Loucy (cell line): ENCODE data around the gene DKKL1.

ENCODE experiments used
- EZH2phosphoT487 ChIP-seq: fragments of 200-600 bp; IDR thresholded peaks from 2 replicates; pipeline ENCODE4 v1.6.1; 2018; ENCODE audit warnings: antibody characterized with exemption, mild to moderate bottlenecking, moderate library complexity, borderline replicate concordance
- TF ChIP-seq, protein P1 (sequence below): fragments of 200-600 bp; sonication (generic); conservative IDR thresholded peaks from 2 replicates; pipeline ENCODE4 v1.5.1; 2014; ENCODE audit warnings: mild to moderate bottlenecking, antibody characterized with exemption, low read length

DNA sequence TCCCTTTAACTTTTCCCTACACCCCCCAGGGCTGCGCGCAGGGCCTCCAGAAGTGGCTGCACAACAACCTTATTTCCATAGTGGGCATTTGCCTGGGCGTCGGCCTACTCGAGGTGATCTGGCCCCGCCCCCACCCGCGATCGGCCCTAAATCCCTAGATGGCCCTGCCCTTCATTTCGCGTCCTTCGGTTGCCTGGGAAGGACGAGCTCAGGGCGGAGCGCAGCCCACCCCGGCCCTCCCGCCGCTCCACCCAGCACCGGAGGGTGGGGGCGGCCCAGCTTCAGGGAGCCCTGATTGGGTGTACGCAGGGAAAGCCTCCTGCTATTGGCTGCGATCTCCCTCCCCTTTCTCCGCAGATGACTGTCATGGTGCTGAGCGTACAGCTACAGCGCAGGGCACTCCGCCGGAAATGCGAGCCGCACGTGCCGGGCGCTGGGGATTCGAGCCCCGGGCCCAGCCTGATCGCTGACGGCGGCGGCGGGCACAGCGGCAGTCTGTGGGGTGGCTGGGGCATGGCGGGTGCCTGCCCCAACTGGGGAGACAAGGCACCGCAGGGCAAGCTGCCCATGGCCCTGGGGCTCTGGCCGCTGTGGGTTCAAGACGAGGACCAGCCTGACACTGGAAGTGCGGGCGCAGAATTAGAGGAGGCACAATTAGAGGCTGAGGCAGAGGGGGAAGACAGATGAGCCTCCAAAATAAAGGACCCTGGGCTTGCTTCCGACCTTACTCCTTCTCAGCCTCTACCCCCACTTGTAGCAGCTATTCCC lies 24.2 kb upstream of the DKKL1 start:
- TF ChIP-seq, protein P1, sequence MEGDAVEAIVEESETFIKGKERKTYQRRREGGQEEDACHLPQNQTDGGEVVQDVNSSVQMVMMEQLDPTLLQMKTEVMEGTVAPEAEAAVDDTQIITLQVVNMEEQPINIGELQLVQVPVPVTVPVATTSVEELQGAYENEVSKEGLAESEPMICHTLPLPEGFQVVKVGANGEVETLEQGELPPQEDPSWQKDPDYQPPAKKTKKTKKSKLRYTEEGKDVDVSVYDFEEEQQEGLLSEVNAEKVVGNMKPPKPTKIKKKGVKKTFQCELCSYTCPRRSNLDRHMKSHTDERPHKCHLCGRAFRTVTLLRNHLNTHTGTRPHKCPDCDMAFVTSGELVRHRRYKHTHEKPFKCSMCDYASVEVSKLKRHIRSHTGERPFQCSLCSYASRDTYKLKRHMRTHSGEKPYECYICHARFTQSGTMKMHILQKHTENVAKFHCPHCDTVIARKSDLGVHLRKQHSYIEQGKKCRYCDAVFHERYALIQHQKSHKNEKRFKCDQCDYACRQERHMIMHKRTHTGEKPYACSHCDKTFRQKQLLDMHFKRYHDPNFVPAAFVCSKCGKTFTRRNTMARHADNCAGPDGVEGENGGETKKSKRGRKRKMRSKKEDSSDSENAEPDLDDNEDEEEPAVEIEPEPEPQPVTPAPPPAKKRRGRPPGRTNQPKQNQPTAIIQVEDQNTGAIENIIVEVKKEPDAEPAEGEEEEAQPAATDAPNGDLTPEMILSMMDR, result no peak
- TF ChIP-seq EZH2phosphoT487, result no peak
